Activated T-helper 1 cell treated with Interleukin-2 at 50 U/mL for 16 hours (primary cell): ENCODE results near the gene ADCY6.

ENCODE experiments used
- DNase-seq: peaks from one replicate; pipeline ENCODE4 v3.0.0-alpha.2; 2020; ENCODE audit warnings: low read depth

ADCY6 gene

DNA sequence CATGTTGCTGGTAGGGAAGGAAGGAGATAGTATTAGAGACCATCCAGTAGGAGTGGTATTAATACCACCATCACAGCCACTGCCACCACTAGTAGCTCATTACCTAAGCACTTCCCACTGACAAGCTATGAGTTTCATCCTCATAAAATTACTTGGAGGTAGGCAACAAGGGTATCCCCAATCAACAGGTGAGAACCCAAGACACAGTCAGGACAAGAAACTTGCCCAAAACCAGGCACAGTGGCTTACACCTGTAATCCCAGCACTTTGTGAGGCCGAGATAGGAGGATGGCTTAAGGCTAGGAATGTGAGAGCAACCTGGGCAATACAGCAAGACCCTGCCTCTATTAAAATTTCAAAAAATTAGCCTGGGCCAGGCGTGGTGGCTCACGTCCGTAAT is 5.5 kb downstream of the ADCY6 start:
- DNase-seq, result no peak

DNA sequence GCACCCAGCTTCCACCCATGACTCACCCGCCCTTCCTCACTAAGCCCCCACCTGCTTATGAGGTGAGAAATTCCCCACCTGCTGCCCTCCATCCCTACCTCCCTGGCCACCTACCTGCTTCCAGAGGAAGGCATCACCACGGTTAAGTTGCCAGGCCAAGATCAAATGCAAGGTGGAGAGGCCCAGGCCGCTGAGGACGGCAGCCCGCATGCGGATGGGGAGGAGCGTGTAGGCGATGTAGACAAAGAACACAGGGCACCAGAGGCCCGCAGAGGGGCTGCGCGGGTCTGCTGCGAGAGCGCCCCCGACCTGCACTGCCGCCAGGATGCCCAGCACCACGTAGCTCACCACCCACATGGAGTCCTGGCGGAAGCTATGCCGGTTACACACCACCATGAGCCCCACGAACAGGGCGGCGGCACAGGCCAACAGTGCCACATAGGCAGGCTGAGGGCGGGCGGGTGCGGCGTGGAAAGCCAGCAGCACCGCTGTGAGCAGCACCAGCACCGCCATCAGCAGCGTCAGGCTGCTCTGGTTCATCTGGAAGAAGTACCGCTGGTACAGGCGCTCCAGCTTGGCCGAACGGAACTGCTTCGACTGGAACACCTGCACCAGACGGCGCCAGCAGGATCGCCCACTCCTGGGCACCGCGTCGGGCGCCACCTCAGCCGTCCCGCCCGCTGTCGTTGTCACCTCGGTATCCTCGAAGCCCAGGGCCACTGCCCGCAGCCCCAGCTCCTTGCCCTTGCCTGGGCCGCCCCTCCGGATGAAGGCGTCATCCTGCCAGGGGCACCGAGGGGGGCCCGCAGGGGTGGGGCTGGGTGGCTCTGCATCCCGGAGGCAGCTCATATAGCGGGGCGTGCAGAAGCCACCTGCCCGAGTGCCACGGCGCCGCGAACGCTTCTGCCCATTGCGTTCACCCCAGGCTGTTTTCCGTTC is 6.2 kb downstream of the ADCY6 start:
- no peak for DNase-seq

DNA sequence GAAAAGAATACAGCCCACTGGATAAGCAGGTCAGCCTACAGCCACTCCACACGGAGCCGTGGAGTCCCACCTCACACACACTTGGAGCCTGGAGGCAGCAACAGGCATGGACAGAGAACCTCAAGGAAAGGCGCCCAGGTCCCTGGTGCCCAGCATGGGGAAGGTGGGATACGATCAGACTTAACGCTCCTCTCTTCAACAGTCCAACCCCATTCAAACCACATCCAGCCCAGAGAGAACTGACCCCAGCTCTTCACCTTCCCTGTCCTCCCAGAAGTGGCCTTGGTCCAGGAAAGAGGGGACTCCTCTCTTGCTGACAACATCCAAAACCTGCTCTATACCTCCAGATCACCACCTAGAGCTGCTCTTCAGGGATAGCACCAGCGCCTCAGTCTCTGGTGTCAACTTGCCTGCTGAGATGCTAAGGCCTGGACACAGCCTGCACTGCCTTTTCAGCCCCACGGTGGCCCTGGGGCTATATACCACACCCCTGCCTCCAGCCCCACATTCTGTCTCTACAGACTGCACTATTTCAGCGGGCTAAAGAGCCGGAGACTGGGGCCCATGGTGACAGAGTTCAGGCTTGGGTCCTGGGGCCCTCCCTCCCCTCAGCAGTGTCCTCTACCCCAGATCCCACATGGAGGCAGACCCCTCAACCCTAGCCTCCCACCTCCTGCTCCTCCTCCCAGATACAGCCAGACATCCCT is 7.0 kb downstream of the ADCY6 start:
- no peak for DNase-seq

DNA sequence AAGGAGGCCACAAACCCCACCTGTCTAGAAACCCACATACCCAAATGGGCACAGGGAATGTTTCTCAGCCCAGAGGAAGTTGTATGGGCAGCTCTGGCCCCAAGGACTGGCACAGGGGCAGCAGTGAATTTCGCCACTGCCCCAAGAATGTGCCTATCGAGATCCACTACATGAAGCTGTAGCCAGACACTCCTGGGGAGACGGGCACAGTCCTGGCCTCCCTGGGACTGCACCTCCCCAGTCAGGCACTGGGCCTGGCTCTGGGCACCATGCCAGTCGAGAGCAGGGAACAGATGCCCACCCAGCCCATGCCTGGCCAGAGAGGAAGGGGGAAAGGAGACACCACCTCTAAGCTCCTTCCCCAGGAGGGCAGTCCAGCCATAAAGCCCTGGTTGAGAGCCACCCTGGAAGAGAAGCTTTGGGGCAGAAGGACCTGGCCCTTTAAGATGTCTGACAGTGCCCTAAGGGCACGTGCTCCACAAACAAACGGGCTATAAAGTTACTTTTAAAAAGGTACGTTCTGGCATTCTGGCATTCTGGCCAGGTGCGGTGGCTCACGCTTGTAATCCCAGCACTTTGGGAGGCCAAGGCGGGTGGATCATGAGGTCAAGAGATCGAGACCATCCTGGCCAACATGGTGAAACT is 8.4 kb downstream of the ADCY6 start:
- no peak for DNase-seq

DNA sequence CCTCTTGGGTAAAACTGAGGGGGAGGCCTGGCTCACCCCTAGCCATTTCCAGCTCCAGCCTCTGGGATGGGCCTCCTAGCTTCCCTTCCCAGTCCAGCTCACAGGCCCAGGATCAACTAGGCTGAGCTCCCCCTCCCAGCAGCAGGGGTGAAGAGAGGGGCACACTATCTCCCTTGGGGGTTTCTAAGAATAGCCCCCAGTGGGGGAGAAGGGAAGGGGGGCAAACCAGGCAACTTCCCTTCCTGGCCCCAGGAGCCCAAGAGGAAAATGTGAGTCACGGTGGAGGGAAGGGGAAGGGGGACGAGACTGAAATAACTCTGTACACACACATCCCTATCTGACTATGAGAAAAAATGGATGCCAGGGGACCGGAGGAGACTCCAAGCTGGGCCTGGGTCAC is 9.0 kb downstream of the ADCY6 start:
- DNase-seq, result no peak

DNA sequence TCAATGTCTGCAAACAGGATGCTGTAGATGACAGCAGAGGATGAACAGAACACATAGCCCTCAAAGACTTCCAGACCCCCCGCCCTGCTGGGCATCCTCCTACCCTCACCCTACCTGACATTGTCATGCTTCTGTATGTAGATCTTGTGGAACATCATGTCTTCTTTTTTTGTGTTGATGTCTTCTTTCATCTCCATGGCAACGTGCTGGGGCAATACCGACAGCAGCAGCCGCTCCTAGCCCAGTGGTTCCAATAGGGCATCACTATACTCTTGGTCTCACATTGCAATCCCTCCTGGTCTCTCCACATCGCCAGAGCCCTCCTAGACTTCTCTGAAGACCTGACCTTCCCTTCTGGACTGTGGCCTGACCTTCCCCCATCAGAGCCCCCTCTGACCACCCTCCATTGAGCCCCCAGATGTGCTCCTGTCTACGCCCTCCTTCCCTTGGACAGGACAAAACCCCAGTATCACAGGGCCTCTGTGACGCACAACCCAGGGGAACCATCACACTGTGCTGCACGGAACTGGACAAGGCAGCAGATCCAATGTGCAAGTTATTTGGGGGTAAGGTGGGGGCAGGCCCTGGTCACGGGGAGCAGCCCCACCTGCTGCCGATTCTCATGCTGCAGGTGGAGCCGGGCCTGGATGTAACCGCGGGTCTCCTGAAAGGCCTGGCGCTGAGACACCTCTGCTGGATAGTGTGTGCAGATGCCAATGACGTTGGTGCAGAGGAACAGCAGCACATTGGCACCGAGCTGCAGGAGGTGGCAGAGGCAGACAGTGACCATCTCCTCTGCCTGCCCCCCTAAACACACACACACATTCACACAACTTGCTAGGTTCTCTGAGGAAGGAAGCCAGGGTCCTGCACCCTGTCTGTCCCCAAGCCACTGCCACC is 11.1 kb downstream of the ADCY6 start:
- no peak for DNase-seq

DNA sequence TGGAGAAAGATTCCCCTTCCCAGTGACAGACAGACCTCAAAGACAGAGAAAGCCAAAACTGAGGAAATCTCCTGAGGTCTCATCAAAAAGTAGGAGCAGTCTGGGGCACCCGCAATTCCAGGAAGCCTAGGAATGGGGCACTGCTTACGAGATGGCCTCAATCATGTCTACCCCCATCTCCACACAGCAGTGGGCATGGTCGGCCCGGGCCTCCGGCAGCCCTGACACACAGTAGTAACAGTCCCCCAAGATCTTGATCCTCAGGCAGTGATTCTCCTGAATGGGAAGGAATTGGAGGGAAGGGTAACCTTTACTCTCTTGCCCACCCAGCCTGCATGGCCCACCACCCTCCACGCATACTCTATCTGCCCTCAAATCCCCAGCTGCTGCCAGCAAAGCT is 11.9 kb downstream of the ADCY6 start:
- DNase-seq, result no peak

DNA sequence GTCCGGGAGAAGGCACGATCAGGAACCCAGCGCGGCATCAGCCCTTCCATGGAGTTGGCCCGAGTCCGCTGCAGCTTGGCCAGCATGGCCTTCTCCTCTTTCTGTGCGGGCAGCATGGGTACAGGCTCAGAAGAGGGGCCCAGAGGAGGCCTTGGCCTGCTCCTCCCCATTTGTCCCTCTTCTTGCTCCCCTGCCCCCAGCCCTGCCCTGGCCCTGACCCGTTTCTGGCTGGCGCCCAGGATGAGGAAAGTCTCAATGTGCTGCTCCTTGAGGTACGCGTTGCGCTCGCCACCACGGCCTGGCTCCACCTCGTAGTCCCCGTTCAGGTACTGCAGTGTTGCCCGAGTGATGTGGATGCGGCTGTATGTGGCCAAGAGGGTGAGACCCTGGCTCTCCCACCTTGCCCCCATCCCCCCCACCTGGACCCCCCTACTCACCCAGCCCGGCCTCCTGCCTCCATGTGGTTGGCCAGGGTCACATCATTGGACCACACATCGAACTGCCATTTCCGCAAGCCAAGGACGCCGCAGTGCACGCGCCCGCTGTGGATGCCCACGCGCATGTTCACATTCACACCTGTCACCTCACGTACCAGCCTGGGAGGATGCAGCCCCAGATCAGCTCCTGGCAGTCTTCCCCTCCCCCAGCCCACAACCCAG is 12.8 kb downstream of the ADCY6 start:
- DNase-seq, result no peak

DNA sequence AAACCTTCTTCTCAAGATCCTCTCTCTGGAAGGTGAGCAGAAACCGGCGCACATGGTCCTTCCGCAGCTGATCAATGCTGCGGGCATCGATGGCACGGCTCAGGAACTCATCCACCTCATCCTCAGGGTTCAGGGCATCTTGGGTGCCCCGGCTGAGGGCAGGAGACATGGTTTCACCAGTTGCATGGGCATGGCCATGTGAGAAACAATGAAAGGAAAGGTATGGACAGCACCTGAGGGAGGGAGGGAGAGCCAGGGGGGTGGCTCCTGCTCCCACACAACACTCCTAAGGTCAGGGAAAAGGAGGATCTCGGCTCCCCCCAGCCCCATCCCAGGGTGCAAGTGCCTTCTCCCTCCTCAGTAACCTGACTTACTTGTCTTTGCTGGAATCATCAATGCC is 13.6 kb downstream of the ADCY6 start:
- DNase-seq, result no peak

DNA sequence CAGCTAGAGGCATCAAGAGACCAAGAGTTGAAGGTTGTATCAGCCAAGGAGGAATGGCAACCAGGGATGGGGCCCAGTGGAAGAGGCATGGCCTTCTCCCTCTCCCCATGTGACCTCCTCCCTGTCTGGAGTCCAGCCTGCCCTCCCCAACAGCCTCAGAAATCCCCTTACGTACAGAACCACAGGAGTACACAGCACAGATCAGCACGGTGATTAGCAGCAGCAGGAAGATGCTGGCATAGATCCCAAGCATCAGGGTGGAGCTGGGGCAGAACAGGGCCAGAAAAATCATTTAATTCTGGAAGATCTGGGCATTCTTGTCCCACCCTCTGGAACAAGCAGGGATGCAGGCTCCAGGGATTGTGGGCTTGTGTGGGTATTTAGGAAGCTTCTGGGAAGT is 14.4 kb downstream of the ADCY6 start:
- no peak for DNase-seq

DNA sequence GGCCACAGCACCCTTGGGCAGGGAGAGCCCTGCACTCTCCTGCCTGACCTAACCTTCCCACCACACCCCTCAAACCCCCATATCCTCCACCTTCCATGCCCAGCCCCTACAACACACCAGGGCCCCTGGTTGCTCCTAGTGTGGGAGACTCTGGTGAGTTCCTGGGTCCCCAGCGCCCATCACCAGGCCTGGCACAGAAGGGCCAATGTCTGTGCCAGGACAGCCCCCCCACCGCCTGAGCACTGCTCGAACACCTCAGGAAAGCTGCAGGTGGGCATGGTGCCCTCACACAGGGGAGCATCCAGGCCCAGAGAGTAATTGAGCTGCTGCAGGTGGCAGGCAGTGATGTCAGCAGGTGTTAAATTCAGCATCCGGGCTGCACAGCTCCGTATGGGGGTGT is 15.2 kb downstream of the ADCY6 start:
- no peak for DNase-seq

DNA sequence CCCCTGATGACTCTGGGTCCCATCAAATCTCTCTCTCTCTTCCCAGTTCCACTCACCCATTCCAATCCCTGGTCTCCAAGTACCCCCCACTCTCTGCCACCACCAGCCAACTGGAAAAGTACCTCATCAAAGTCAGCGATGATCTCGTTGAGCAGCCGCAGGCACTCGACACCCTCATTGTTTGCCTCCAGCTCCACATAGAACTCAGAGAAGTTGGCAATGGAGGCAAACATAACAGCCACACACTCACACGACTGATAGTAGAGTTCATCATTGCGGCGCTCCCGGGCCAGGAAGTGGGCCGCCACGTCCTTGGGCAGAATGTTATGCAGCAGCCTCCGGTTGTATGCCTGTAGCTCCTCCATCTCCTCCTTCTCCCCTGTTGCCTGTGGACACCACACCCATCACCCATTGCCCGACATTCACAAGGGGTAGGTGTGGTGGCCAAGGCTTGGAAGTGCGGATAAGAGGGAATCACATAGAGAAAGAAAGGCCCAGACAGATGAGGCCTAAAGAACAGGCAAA is 17.2 kb downstream of the ADCY6 start:
- no peak for DNase-seq

DNA sequence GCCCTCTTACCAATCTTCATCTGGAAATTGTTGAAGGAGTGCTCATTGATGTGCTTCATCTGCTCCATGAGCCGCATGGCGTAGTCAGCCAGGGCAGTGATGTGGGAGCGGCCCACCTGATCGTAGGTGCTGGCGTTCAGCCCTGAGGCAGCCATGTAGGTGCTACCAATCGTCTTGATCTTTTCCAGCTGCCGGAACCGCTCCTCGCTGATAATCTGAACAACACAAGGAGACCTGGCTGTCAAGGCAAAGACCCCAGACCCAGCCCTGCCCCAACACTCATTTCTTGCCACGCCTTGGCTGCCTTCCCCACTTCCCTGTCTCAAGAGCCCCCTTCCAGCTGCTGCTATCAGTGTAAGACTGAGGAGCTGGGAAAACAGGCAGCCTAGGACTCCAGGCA is 18.1 kb downstream of the ADCY6 start:
- DNase-seq, result no peak

DNA sequence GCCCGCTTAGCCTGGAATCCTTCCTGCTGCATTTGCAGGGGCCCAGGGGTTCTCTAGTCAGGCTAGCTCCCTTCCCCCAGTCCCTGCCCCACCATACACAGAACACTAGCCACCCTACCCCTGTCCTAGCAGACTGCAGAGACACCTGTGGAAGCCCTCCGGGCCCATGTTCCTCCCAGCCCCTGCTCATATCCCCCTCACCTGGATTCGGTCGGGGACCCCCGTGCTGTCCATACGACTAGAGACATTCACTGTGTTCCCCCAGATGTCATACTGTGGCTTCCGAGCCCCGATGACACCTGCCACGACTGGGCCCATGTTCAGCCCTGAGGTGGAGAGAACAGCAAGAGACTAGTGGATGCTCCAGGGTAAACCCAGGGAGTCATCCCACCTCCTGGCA is 20.2 kb downstream of the ADCY6 start:
- DNase-seq, result no peak

DNA sequence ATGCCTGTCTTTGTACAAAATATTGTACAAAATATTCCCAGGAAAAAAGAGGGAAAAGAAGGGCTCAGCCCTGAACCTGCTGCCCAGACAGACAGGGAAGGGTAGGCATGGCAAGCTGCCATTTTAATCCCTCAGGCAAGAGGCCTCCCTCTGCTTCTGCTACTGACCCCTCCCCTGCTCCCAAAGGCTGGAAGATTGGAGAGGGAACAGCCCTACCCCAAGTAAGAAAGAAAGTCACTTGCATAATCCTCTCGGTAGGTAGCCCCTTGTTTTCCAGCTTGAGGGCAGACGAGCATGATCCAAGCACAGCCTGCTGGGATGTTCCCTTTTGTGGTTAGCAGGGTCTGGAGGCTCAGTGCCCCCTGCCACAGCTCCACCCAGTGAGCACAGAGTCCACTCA is 20.7 kb downstream of the ADCY6 start:
- DNase-seq, result no peak

DNA sequence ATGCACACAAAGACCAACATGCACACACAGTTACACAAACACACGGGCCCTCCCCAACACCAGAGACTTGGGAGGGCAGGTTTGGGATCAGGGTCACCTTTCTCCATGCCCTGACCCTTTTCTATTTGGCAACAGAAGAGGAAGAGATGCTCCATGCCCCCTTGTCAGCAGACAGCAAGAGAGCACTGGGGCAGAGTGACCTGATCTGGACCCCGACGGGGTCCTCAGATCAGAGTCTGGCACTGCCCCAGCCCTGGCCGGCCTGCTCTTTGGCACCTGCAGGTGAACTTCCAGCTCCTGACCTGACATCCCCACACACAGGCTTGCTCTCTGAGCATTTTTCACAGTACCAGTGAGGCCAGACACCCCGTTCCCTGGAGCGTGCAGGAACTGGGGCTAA is 21.4 kb downstream of the ADCY6 start:
- no peak for DNase-seq

DNA sequence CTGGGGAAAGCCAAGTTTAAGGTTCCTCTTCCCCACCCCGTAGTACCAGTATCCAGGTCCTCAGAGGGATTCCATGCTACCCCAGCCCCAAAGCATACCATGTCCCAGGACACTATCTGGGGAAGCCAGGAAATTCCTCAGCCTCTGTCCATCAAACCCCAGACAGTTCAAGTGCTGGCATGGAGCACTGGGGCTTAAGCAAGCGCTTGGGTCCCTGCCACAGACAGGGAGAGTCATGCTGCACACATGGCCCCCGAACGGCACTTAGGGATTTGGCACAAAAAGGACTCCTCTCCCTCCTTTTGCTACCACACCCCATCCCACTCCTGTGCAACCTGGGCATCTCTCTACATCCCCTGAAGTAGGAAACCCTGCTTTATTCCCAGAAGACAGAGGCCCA is 21.8 kb downstream of the ADCY6 start:
- DNase-seq, result no peak

DNA sequence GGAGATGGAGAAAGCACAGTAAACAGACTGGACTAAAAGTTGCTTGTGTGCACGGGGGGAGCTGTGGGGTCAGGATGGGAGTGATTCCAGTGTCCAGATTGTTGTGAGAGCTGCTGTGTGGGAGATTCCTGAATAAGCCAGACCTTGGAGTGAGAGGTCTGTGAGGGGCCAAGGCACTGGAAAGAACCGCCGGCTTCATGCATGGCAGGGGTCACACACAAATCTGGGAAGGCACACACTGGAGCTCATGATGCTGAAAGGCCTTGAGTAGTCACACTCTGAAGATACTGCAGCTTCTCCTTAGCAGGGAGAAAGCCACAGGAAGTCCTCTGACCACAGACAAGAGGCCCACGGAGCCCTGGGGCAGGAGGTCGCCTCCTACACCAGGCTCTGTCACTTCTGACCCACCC is 23.1 kb downstream of the ADCY6 start:
- no peak for DNase-seq

DNA sequence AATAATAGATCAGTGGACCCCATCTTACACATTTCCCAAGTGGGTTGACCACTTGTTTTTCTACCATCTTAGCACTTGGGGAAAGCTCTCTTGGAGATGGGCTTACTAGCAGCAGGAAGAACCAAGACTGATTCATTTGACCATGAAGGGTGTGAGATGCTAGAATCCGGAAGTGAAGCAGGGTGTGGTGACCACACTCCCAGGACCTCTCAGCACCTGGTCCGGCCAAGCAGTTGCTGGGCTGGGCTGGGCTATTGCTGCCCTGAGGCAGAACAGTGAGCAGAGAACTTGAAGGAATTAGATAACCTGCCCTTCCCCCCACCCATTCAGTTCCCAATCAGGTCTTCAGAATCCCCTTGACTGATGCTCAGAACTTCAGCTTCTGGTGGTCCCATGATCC is 24.4 kb downstream of the ADCY6 start:
- DNase-seq, result no peak

DNA sequence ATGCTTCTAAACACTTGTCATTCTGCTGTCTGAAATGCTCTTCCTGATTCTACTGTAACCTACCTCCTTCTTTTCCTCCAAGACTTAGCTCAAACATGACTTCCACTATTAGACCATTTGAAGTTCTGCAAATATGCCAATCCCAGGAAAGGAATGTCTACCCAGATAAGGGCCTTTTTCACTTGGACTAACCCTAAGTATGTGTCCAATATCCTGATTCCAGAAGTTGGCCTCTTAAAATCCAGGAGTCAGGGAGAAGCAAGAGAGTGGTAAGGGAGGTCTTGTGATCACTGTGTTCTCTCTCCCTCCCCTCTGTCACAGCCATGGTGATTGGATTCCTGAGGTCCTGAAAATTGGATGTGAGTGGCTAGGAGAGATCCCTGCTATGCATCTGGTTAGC is 30.2 kb downstream of the ADCY6 start:
- DNase-seq, result no peak

DNA sequence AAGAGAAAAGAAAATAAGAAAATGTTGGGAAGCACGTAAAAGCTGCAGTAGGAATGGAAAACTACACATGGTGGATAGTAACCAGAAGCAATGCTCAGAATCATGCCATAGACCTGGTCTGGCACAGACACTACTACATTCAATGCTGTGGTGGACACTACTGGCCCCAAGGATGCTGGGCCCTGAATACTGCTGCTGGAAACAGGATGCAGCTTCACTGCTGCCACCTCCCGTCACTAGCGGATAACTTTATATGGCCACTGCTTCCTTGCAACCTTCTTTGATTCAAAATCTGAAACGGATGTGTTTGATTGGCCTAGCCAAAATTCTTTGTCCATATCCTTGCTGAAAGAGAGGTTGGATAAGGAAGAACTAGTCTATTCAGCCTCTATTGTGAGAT is 30.7 kb downstream of the ADCY6 start:
- no peak for DNase-seq
